HG02623 (cell line): ENCODE results near the gene PFDN2.
A peak's percentile ranks its signal among the peaks of the same experiment; 100 is the strongest.
"Not testable (repeated sequence)": the region's sequence is repeated elsewhere in the genome, so short reads cannot be mapped to it uniquely, and the experiment has no call there.

Experiments used
- ATAC-seq: cut with Tn5 transposase; IDR thresholded peaks from one replicate; pipeline ENCODE4 v1.9.1; 2021; ENCODE audit warnings: moderate library complexity; ENCODE audit not compliant: unreplicated experiment

PFDN2 gene

DNA sequence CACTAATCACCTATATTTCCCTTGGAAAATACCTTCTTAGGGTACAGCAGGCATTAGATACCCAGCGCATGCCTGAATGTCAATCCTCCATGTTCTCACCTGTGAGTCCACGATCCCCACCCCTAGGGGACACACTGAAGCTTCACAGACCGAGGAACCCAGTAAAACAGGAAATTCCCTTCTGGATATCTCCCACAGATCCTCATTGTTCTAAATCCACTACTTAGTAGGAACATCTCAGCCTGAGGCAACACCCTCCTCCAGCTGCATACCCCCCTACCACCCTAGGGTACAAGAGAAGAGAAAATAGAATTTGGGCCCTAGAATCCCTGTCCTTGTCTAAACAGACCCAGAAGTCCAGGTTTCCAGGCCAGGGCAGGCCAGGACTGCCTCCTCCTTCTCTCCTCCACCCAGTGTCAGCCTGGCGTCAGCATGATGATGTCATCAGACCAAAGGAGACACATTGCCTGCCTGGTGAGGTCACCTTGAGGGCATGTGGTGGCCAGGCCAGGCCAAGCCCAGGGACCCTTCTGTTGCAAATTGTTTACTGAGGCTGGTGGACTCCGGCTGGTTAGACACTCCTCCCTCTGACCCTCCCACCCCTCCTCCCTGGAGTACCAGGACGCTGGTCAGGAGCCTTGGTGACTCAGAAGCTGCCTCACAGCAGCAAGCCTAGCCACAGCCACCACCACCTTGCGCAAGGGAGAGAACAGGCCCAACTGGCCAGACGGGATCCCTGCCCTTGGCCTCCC, 34.7 kb downstream of the PFDN2 start:
- no peak for ATAC-seq

DNA sequence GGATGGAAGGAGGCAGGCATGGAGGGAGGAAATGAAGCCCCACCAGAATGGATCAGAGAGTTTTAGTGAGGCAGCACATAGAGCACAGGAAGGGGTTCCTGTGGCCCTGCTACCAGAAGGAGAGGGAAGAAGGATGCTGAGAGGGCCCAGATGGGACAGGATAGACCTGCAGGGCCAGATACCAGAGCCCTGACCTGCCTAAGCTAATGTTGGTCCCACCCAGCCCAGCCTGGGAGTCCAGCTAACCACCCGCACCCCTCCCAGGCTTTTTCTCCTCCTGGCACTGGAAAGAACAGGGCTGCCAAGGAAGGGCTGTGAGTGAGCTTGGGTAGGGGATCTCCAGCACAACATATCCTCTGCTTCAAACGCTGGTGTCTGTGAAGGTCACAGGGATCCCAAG, 35.4 kb downstream of the PFDN2 start:
- no peak for ATAC-seq

DNA sequence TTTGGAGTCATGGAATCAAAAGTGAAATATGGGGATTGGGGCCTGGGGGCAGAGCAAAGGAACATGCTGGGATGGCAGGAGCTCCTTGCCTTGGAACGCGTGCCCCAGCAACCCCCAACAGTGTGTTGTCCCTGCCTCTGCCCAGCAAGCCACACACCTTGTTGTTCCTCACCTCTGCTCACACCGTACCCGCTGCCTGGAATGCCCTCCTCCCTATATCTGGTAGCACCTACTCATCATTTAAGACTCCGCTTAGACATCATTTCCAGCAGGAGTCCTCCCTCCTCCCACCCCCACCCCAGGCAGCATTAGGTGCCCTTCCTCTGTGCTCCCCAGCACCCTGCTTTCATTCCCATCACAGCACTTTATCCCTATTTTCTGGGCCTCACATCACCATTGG, 36.3 kb downstream of the PFDN2 start:
- no peak for ATAC-seq

DNA sequence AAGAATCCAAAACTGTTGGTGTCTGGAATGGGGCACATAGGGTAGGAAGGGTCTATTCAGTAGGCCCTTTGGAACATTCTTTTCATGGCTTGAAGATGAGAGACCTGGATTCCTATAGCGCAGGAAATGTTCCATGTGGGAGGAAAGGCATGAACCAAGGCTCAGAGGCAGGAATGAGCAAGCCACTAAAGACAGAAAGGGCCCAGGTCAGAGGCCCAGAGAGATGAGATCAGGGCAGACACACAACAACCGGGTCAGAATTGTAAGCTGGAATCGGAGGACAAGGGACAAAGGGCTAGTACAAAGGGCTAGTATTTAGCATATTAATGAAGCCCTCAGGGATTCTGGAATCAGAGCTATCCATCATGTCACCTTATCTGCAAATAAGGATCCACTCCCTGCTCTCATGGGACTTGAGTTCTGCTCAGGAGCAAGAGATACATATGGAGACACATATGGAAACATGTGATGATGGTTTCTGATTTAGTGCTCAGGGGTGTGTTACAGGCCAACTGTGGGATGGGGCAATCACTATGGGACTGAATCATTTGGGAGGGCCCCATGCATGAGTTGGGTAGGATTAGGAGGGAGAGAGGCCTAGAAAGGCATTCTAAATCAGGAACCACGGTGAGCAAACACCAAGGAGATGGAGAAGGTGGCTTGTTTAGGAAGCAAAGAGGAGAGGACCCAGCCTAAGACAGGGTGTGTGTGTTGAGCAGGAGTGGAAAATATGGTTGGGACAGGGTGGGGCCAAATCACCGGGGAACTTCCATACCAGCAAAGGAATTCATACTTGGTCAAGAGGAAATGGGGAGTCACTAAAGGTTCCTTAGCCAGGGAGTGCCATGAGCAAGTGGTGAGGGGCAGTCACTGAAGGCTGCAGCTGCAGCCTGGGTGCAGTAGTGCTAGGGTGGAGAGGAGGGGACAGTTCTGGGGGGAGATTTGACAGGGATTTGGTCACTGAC, 37.1 kb downstream of the PFDN2 start:
- ATAC-seq, result no peak

DNA sequence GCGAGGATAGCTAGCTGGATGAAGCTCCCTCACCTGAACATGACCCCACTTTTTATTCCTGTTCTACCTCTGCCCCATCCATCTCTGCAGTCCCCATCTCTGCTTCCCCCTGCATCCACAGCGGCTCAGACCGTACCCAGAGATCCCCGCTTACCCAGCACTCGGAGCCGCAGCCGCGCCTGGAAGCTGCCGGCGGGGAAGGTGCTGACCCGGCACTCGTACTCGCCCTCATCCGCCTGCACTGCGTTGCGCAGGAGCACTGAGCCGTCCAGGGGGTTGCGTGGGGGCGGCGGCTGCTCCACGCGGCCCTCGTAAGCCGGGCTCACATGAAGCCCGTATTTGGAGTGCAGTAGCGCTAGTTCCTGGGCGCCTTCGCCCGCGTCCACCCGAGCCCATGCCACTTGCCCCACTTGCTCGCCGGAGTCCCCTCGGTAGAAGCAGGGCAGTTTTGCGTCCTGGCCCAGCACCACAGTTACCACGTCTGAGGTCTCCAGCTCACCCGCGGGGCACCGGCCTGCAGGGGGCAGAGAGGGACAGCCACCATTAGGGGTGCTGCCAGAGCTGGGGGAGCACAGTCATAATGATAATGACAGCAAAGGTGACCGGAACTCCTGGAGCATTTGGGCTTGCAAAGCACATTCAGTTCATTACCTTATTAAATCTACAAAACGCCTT, 38.3 kb downstream of the PFDN2 start:
- no peak for ATAC-seq

DNA sequence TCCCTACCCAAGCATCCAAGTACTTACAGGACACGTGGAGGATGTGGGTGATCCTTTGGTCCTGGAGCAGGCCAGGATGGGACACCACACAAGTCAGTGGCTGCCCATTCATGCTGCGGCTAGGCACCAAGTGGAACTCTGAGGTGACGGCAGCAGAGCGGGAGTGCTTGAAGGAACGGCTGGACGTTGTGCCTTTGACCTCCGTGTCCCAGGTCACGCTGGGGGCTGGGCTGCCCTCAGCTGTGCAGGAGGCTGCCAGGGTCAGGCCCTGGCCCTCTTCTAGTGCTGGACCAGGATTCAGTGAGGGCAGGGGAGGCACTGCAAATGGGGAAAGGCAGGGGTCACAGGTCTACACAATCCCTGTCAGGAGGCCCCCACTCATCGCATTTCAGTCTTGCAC, 40.4 kb downstream of the PFDN2 start:
- ATAC-seq, result no peak

DNA sequence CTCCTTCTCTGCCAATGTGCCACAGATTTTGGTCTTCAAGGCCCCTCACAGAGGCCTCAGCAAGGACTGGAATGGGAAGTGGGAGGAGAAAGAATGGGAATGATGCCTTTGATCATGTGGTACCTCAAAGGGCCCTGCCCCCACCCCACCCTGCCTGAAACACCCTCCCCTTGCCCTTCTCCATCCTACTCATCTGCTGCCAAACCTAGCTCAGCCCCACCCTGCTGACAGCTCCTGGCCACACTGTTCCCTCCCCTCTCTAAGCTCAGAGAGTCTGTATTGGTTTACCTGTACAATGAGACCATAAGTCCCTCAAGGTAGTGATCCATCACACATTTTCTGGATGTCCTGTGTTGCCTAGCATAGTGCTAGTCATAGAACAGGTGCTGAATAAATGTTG, 41.4 kb downstream of the PFDN2 start:
- ATAC-seq, result no peak

DNA sequence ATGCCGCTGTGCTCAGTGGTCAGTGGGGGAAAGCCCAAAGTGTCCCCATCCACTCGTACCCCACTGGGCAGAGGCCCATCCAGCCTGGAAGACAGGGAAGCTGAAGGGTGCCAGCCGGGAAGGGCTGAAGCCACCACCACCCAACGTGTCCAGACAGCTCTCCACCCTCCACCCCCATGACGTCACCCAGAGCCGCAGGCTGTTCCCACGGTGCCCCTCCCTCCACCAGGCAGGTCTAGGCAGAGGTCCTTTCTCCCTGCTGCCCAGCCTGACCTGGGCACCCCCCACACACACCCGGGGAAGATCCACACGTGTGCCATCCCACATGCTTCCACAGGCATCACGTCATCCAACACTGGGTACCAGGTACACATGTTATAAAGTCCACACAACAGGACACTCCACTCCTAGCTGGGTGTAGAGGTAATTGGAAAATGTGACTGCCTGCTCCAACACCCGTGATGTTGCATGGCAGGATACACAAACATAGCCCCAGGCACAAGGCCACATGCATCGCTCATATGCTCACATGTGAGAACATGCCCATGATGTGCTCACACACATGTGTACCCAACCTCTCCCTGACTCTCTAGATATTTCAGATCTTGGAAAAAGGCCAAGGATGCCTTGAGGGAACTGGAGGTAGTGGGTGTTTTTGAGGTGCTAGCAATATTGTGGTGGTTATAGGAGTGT, 43.0 kb downstream of the PFDN2 start:
- ATAC-seq, result no peak

DNA sequence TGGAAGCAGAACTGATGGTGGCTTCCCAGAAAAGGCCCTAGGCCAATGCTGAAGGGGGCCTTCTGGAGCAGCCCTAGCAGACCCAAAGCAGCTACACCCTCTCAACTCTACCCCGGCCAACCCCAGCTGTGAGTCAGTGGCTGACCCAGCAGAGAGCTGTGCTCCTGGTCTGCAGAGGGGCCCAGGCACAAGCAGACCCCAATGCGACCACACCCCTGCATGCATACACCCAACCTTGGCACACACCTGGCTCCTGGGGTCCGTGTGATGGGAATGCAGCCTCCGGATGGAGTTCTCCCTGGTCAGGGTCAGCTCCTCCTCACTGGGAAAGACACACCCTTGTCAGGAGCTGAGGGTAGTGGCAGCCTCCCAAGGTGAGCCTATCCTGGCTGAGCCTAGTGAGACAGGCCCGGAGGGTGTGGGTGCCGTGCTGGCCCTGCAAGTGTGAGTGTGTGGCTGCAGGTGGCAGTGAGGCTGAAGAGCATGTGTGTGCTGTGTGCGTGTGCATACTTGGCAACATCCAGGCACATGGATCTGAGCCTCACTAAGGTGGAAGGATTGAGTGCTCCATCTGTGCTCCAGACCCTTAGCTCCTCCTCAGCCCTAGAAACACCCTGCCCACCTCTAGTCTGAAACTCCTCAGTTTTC, 44.2 kb downstream of the PFDN2 start:
- ATAC-seq, result no peak

DNA sequence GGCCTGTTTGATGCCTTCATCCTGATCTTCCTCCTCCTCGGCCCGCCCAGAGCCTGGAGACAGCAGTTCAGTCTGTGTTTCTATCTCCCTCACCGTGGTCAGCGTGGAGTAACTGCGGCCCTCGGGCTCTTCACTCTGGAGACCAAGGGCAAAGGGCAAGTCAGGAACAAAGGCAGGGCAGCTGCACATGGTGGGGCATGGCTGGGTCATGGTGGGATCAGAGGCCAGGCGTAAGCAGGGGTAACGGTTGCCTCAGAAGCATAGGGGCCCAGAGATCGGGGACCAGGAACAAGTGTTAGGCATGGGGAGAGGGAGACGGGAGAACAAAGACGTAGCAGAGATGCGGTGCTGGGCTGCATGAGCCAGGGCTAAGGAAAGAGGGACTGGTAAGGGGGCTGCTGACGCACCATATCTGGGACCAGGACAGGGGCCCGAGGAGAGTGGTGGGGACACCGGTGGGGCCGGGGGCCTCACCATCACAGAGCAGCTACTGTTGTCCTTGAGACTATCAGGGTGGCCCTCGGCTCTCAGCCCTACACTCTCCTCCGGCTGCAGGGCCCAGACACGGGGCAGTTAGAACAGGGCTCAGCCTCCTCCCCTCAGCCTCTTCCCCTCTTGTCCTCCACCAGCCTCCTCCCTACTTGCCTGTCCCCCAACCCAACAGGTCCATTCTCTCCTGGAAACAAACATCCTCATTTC, 44.9 kb downstream of the PFDN2 start:
- ATAC-seq, result no peak

DNA sequence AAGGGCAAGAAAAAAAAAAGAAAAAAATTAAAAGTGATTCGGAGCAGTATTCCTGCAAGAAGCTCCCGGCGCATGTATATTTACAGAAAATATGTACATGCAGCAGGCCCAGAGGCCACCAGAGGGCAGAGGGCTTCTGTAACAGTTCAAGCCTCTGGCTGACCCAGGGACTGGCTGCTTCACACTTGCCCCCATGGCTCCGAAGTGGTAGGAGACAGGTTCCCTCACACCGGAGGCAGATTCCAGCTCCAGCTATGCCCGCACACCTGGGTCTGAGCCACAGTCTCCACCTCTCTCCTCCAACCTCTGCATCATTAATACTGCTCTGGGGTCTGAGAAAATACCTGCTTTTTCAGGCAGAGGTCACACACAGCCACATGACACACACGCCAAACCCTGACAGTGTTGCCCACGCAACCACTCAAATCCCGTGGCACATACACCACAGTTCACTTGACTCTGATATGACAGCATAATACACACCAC, 45.9 kb downstream of the PFDN2 start:
- no peak for ATAC-seq

DNA sequence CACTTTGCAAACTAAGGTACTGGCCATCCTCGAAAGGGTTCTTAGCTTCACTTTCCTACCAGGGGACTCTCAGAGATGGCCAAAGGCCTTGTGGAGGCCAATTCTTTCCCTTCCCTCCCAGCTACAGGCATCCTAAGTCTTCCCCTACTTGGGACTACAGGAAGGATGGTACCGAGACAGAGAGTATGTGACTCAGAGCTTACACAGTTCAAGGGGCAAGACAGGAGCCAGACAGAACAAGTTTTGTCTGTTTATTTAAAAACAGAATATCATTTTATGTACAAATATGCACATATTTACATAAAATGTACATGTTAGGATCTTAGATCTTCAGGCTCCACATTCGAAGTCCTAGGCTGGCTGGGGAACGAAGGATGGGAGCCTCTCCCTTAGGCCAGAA, 47.1 kb downstream of the PFDN2 start:
- no peak for ATAC-seq

DNA sequence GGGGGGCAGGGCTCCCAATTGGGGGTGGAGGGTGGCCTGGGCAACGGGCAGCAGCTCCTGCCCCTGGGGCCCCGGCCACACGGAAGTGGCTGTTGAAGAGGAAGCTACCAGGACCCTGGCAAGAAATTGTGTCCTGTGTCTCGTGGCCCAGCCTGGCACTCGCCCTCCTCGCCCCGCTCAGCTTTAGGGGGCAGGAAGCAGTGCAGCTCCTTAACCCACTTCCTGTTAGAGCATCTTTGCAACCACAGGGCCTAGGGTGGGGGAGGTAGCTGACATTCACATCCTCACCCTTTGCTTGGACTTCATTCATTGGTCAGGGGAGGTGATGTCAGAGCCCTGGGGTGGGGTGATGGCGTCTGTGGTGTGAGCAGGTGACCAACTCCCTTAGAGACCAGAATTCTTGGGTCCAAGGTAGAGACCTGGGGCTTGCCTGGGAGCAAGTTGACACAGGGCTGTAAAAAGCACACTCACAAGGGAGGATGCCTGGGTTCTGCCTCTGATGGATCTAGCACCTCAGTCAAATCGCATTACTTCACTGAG, 48.0 kb downstream of the PFDN2 start, which contains the start of gene ARHGAP30:
Gene ARHGAP30, minus strand, starts transcription at position 161 of the 540 bp plus-strand sequence. CDS start 267 bp downstream, outside the sequence.
- peak; percentile 66 for ATAC-seq

DNA sequence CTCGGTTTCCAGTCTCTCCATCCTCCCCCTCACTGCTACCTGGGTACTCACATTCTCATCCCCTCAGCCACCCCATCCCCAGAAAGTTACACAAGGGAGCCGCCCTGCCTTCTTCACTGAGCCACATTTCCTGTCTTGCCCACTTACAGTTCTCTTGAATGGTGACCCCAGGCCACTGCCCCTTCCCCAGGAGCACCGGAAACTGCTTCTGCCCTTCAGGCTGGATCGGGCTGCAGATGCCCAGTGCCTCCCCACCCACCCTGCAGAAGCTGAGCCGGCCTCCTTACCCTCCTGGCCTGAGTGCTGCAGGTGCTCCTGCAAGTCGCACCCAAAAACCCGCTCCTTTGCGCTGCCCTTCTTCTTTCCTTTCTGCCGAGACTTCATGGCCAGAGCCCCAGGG, 48.6 kb downstream of the PFDN2 start:
- no peak for ATAC-seq

DNA sequence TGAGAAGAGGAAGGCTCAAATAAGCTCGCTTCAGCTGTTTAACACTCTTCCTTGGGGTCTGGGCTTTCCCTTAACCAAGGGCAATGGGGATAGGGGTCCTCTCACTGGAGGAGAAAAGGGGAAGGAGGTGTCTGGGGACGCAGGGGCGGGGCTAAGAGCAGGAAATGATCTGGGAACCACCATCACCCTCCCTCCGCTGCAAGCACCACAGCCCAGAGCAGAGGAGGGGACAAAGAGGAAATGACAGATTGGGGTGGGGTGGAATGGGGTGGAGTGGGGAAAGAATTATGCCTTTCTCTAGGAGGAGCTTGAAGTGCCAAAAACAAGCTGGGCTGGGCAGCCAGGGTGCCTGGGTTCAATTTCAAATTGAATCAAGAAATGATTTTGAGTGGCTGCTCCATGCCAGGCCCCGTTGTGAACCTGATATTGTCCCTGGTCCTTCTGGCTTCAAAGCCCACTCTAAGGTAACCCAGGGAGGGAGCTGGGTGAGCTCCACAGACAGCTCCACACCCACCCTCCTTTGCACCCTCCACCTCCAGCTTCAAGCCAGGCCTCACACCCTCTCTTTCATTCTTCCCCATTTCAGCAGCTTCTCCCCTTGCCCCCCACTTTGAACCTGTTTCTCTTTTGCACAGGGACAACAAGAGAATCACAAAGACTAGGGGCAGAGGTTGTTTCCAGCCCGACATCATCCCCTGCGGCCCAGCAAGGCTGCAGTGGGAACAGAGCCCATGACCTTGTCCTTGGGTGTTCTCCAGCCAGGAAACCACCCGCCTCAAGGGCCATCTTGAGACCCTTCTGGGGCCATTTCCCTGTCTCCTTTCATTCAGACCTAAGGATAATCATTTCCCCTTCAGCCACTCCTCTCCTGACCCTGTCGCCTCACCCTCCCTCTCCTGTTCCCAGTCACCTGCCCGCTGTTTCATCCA, 49.3 kb downstream of the PFDN2 start:
- peak; percentile 45 for ATAC-seq

DNA sequence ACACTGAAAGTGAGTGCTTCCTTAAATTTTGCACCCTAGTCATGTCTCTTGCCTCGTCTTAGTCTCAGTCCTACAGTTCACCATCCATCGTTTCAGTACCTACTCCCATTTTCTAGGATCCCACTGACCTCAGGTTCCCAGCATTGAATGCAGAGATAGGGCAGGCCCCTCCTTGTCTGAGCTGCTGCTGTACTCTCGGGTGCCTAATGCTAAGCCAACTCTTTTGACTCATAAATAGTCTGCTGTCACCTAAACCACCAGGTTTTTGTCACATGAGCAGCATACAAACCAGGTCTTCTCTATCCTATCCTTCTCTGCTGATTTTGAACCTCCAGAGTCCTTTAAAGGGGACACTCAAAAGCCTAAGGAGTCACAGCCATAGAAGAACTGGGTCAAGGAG, 51.1 kb downstream of the PFDN2 start:
- no peak for ATAC-seq

DNA sequence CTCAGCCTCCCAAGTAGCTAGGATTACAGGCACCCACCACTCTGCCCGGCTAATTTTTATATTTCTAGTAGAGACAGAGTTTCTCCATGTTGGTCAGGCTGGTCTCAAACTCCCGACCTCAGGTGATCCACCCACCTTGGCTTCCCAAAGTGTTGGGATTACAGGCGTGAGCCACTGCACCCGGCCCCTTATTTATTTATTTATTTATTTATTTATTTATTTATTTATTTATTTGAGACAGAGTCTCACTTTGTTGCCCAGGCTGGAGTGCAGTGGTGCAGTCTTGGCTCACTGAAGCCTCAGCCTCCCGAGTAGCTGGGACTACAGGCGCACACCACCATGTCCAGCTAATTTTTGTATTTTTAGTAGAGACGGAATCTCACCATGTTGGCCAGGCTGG, 52.2 kb downstream of the PFDN2 start:
- not testable (repeated sequence) for ATAC-seq

DNA sequence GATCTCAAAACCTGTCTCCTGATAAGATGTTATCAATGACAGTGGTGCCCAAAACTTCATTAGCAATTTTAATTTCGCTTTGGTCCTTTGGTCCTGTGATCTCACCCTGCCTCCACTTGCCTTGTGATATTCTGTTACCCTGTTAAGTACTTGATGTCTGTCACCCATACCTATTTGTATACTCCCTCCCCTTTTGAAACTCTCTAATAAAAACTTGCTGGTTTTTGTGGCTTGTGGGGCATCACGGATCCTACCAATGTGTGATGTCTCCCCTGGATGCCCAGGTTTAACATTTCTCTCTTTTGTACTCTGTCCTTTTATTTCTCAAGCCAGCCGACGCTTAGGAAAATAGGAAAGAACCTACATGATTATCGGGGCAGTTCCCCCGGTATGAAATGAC, 53.9 kb downstream of the PFDN2 start:
- not testable (repeated sequence) for ATAC-seq
